Measurements from ENCODE around the gene SLC6A4. TPM values are rescaled to one million over a fixed set of nuclear protein-coding genes. Genes with fewer than 3 reads are reported as not detected.

The SLC6A4 gene
- total and polyA plus RNA-seq, 12 donors, result 0.13 to 0.71 (median 0.29) TPM; not detected in 1

DNA sequence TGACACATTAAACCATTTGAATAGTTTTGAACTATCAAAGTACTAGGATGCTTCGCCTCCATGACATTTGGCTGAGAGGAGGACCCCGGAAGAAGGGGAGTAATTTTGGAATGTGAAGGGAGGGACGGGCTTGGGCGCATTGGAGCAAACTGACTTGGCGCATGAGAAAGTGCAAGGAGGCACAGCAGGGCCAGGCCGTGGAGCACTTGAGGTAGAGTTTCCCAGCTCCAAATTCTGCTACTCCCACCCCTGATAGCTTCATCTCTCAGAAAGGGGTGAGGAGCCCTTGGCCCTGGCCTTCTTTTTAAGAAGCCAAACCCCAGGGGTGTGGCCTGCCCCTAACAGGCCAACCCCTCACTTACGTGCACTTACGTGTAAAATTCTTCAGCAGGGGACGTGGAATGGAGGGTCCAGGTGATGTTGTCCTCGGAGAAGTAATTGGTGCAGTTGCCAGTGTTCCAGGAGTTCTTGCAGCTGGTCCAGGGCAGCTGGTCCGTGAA lies 17.7 kb downstream of the SLC6A4 start:
- ATAC-seq, result no peak
- Histone ChIP-seq H3K27ac (no peak overlapping the region), H3K4me1 (no peaks in the 10 kb centered on the region), H3K36me3 (no peaks in the 10 kb centered on the region), H3K9me3 (no peaks in the 10 kb centered on the region), H3K27me3 (no peaks in the 10 kb centered on the region), H3K4me3 (no peak overlapping the region)
- 95 to 96% methylated on average over 11 of the region's 11 CpGs for WGBS, 2 donors
- TF ChIP-seq CTCF (IDR thresholded peaks at IDR 0.05), result no peak
- no peak for DNase-seq
- intact Hi-C loops (cut with DNase I), result no loop called here

DNA sequence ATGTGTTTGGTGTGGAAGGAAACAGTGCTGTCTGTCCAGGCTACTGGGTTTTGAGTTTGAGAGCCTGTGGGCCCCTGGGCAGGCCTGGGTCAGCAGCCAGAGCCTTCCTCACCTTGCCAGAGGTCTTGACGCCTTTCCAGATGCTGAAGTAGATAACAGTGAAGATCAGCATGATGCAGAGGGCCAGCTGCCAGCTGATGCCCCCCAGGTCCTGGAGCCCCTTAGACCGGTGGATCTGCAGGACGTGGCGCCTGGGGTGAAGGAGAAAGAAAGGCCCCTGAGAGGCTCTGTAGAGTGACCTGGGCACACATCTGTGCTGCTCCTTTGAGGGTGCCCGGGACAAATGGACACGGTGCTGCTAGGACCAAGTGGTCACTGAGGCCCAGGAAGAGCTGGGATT lies 18.4 kb downstream of the SLC6A4 start:
- no peaks in the 10 kb centered on the region for H3K36me3 ChIP-seq
- intact Hi-C loops (cut with DNase I), result no loop called here
- no peak overlapping the region for H3K4me3 ChIP-seq
- H3K27ac ChIP-seq, result no peak overlapping the region
- ATAC-seq, result no peak
- no peaks in the 10 kb centered on the region for H3K27me3 ChIP-seq
- H3K9me3 ChIP-seq, result no peaks in the 10 kb centered on the region
- TF ChIP-seq CTCF (IDR thresholded peaks at IDR 0.05), result no peak
- 93 to 94% methylated on average over 6 of the region's 6 CpGs for WGBS, 2 donors
- H3K4me1 ChIP-seq, result no peaks in the 10 kb centered on the region
- no peak for DNase-seq

- no peaks in the 10 kb centered on the region for H3K4me1 ChIP-seq
- H3K4me3 ChIP-seq, result no peak overlapping the region
- H3K27me3 ChIP-seq, result no peaks in the 10 kb centered on the region
- H3K9me3 ChIP-seq, result no peaks in the 10 kb centered on the region
- DNase-seq (no peak), ATAC-seq (no peak)
- intact Hi-C loops (cut with DNase I), result no loop called here
- TF ChIP-seq CTCF (IDR thresholded peaks at IDR 0.05), result no peak
- H3K27ac ChIP-seq, result no peak overlapping the region
- no peaks in the 10 kb centered on the region for H3K36me3 ChIP-seq
- 89% methylated on average over 11 of the region's 11 CpGs for WGBS, 2 donors
Observed at GRCh38 chr17:30212750-30213149, 22.7 kb downstream of the SLC6A4 start.

- intact Hi-C loops (cut with DNase I), result no loop called here
- no peaks in the 10 kb centered on the region for H3K36me3 ChIP-seq
- no peak for TF ChIP-seq CTCF (IDR thresholded peaks at IDR 0.05)
Observed at GRCh38 chr17:30211371-30211770, 24.1 kb downstream of the SLC6A4 start.

More at GRCh38 chr17:30211371-30211770, 24.1 kb downstream of the SLC6A4 start:
- 71 to 76% methylated on average over 6 of the region's 6 CpGs for WGBS, 2 donors
- H3K4me1 ChIP-seq, result no peaks in the 10 kb centered on the region
- no peaks in the 10 kb centered on the region for H3K9me3 ChIP-seq
- ATAC-seq, result no peak
- H3K27me3 ChIP-seq, result no peaks in the 10 kb centered on the region
- H3K4me3 ChIP-seq, result no peak overlapping the region
- DNase-seq, result no peak
- H3K27ac ChIP-seq, result no peak overlapping the region

Measured in heart right ventricle (tissue), 16 donors.